ENCODE data around the gene ARMC12.
A peak's percentile ranks its signal among the peaks of the same experiment; 100 is the strongest.
"Not testable (repeated sequence)": the region's sequence is repeated elsewhere in the genome, so short reads cannot be mapped to it uniquely, and the experiment has no call there.

The ARMC12 gene, protein sequence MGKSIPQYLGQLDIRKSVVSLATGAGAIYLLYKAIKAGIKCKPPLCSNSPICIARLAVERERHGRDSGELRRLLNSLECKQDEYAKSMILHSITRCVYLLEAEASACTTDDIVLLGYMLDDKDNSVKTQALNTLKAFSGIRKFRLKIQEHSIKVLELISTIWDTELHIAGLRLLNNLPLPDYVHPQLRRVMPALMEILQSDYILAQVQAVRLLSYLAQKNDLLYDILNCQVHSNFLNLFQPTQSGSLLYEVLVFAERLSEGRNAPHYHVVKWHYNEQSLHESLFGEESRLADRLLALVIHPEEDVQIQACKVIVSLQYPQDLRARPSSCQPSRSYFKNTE

GRCh38 chr6:35736982-35737412 lies at the start of gene ARMC12:
Gene ARMC12 (plus strand): TSS chr6:35737032. CDS start chr6:35737109, 77 bp downstream.
- no peak for DNase-seq (ENCODE audit: low spot score)

DNA sequence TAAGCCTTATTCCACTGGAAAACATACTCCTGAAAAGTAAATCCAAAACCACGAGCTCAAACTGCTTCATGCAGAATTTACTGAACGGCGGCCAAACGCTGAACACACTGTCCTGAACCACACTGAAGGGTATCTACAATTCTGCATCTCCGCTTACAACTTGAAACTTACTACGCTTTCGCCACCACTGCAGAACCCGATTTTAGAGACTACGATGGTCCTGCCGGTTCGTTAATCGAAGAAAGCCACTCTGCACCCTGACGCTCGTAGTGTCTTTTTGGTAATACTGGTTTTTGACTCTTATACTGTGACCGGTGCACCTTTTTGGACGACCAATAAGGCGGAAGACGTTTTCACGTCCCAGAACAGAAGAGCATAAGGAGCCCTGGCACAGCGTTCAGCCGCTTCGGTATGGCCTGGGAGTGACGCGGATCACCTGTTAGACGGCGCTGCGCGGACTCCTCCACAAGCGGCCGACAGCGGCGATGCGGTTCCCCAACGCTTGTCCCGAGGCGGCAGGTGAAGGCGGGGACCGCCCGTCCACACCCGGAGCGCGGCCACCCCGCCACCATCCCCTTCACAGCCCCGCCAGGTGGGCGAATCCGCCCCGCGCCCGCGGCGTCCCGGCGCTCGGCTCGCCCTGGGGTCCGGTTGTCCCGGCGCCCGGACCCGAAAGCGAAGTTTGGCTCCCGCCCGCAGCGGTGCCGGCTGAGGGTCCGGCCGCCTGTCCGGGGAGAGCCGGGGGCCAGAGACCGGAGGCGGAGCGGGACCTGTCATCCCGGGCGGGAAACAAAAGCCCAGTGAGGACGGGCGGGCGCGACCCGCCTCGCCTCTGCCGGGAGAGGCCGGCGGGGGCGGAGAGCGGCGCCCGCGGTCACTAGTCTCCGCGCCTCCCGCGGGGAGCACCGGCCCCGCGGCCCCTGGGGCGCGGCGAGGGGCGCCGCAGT lies 48.9 kb upstream of the ARMC12 start:
- DNase-seq (ENCODE audit: low spot score), result peak; percentile 56

- DNase-seq (ENCODE audit: low spot score), result peak; percentile 84
These were observed 48.1 kb upstream of the ARMC12 start, which contains the start of gene FKBP5 for GRCh38 chr6:35688605-35689322. Gene FKBP5 (minus strand): TSS chr6:35688915. CDS start chr6:35642824, 46,091 bp downstream.

DNA sequence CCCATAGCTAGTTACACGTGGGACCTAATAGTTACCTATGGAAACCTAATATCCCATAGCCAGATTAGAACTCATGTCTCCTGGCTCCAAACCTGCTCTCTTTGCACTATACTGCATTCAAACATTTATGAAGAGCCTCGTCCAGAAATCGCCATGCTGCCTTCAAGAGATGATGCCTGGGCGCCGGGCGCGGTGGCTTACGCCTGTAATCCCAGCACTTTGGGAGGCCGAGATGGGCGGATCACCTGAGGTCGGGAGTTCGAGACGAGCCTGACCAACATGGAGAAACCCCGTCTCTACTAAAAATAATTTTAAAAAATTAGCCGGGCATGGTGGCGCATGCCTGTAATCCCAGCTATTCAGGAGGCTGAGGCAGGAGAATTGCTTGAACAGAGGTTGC lies 46.8 kb upstream of the ARMC12 start:
- DNase-seq (ENCODE audit: low spot score), result not testable (repeated sequence)

GRCh38 chr6:35690484-35690883 lies 46.3 kb upstream of the ARMC12 start:
- no peak for DNase-seq (ENCODE audit: low spot score)

DNA sequence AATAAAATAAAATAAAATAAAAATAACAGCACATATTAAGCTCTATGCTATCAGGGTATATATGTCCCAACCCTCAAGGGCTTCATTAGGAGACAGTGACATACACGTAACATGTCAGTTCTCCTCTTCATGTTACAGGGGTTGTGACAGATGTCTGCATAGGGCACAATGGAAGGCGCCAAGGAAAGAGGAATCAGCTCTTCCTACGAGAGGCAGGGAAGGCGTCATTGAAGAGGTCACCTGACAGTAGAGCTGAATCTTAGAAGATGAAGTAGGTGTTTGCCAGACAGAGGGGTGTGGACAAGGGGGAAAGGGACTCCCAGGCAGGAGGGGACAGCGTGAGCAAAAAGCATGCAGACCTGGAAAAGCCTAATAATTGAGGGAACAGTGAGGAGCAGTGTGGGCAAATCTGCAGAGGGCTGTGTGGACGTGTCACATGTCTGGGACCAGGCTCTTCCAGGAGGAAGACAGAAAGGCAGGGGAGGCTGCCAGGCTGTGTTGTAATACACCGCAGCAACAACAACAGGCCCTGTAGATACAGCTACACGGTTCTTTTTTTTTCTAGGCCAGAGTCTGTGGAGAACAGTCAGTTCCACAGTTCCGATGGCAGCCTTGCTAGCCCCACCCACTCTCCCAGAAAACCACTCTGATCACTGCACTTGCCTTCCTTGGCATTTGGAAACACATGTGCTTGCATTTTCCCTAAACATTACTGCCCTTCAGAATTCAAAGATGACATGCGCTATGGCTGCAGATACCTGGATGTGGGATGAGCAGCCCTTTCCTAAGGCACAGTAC lies 45.6 kb upstream of the ARMC12 start:
- DNase-seq (ENCODE audit: low spot score), result no peak

DNA sequence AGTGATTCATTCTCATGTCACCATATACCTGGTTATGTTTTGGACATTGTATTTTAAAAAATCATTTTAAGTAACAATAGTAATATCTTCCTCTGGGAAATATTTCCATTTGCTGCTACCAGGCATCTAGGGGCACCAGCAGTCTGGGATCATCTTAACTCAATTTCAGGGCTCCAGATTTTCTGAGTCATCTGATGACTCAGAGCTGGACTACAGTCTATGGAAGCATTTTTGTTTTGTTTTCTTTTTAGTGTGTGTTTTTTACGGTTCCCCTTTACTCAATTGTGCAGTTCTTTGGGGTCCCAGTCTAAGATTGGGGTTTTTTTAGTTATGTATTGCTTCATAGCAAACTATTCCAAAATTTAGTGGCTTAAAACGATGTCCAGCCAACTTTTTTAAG lies 42.4 kb upstream of the ARMC12 start:
- DNase-seq (ENCODE audit: low spot score), result no peak

DNA sequence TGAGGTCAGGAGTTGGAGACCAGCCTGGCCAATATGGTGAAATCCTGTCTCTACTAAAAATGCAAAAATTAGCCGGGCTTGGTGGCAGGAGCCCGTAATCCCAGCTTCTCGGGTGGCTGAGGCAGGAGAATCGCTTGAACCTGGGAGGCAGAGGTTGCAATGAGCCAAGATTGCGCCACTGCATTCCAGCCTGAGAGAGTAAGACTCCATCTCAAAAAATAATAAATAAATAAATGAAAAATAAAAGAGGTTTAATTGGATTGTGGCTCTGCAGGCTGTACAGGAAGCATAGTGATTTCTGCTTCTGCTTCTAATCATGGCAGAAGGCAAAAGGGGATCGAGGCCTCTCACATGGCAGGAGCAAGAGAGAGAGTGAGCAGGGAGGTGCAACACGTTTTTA lies 38.4 kb upstream of the ARMC12 start:
- not testable (repeated sequence) for DNase-seq (ENCODE audit: low spot score)

DNA sequence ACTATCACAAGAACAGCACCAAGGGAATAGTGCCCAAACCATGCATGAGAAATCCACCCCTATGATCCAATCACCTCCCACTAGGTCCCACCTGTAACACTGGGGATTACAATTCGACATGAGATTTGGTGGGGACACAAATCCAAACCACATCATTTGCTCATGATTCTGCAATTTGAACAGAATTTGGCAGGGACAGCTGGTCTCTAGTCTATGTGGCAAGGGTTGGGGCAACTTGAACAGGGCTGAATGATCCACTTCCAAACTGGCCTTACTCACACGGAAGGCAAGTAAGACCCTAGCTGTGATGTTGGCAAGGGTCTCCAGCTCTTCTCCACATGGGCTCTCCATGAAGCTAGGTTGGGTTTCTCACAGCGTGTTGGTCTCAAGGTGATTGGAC lies 38.0 kb upstream of the ARMC12 start:
- DNase-seq (ENCODE audit: low spot score), result no peak

DNA sequence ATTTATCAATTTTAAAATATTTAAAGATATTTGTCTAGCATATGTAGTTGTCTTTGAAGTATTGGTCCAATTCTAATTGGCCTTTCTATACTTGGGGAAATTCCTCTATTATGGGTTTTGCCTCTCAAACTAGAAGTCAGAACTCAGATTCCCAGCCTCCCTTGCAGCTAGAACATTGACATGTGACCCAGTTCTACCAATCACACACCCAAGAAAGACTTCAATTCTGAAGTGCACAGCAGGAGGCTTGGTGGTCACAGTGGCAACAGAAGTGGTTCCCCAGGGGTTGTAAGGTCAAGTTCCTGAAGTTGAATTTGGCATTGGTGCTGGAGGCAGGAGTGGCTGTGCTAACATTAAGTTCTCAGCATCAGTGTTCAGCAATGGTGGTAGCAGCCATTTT lies 33.3 kb upstream of the ARMC12 start:
- DNase-seq (ENCODE audit: low spot score), result no peak

GRCh38 chr6:35706468-35706867 lies 30.4 kb upstream of the ARMC12 start:
- no peak for DNase-seq (ENCODE audit: low spot score)

GRCh38 chr6:35707714-35708407 lies 29.0 kb upstream of the ARMC12 start:
- no peak for DNase-seq (ENCODE audit: low spot score)

- DNase-seq (ENCODE audit: low spot score), result no peak
These were observed 28.2 kb upstream of the ARMC12 start for GRCh38 chr6:35708585-35708984.

GRCh38 chr6:35710241-35710847 lies 26.5 kb upstream of the ARMC12 start:
- DNase-seq (ENCODE audit: low spot score), result no peak

DNA sequence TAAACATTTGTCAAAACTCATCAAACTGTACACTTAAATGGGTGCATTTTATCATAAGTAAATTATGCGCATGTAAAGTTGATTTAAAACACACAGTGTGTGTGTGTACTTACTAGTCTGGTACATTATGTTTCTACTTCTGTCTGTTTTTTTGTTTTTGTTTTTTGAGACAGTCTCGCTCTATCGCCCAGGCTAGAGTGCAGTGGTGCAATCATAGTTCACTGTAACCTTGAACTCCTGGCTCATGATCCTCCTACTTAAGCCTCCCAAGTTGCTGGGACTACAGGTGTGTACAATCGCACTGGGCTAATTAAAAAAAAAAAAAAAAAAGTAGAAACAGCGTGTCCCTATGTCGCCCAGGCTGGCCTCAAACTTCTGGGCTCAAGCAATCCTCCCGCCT lies 25.1 kb upstream of the ARMC12 start:
- no peak for DNase-seq (ENCODE audit: low spot score)

GRCh38 chr6:35713006-35713767 lies 23.6 kb upstream of the ARMC12 start:
- DNase-seq (ENCODE audit: low spot score), result no peak

- no peak for DNase-seq (ENCODE audit: low spot score)
These were observed 20.0 kb upstream of the ARMC12 start for GRCh38 chr6:35716798-35717197.

DNA sequence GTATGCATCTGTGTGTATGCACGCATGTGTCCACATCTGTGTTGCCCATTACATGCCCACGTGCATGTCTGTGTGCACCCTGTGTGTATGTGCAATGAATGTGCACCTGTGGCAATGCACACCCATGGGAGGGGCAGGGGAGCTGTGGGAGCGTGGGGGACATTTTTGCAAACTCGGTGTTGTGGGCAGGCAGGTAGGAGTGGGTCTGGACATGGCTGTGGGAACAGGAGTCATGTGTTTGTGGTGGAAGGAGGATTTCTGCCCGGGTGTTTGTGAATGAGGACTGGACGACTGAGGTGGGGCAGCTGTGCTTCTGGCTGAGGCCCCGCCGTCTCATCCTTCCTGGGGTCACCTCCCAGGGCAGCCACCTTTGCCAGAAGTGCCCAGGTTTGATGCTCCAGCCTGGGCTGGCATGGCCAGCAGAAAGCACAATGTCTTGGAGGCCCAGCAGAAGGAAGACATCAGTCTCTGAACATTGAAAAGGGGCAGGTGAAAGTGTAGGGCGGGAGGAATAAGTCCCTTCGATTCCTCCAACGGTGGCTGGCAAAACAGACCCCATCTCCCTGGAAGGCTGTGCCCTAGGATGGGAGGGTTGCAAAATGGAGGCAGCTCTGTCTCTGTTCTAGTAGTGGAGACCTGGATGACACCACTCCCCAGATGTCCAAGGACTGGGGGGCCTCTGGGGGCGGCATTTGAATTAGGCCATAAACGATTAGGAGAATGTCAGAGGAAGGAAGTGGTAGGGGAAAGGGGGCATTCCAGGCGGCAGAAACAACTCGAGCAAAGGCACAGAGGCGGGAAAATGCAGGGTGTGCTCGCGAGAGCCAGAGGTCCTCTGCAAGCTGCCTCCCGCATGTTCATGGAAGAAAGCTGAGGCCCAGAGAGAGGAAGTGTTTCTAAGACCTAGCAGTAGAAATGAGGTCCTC lies 19.1 kb upstream of the ARMC12 start:
- no peak for DNase-seq (ENCODE audit: low spot score)

DNA sequence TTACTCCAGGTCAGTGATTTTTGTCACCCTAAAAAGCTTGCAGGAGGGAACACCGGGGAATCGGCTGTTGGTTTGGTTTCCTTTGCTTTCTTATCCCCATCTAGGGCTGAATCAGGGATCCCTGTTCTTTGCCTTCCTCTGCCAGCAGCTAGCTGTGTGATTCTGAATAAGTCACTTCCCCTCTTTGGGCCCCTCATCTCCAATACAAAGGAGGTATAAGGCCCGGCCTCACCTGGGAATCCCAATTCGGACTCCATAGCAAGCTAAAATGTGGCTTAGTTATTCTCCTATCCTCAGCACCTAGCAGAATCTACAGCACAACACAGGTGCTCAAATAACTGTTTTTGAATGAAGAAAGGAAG lies 18.5 kb upstream of the ARMC12 start:
- no peak for DNase-seq (ENCODE audit: low spot score)

All from hematopoietic multipotent progenitor cell treated with erythropoietin and hydrocortisone succinate and interleukin-3 and kit ligand, for 17 days (in vitro differentiated cells).